HL-60 (cell line): ENCODE measurements around the gene C21orf58.

Source experiments
- DNase-seq, 2 experiments: peaks; one replicate each; pipeline ENCODE4 v3.0.0-alpha.2; 2010 to 2020; ENCODE audit warnings: low read depth in 1 of 2, low spot score in 1 of 2
- H3K27ac ChIP-seq: fragments of 250-450 bp; sonication (Bioruptor Pico); replicated peaks from 2 replicates; pipeline ENCODE4 v1.5.1; 2020; ENCODE audit warnings: mild to moderate bottlenecking, moderate library complexity
- H3K27me3 ChIP-seq: fragments of 250-450 bp; sonication (Bioruptor Pico); 2 replicates; pipeline ENCODE4 v1.5.1; 2021; ENCODE audit warnings: mild to moderate bottlenecking, moderate library complexity; ENCODE audit not compliant: insufficient read depth, poor library complexity, severe bottlenecking
- H3K4me3 ChIP-seq: replicated peaks from 2 replicates; pipeline ENCODE4 v1.5.1; 2011; ENCODE audit warnings: mild to moderate bottlenecking, control low read depth, low read length; ENCODE audit not compliant: insufficient read depth
- GABPA ChIP-seq: IDR thresholded peaks from 2 replicates; pipeline ENCODE4 v1.6.1; 2012; ENCODE audit warnings: low read depth
- POLR2AphosphoS5 ChIP-seq: IDR thresholded peaks from 2 replicates; pipeline ENCODE4 v1.6.1; 2012; ENCODE audit warnings: low read depth
- REST ChIP-seq: IDR thresholded peaks from 2 replicates; pipeline ENCODE4 v1.6.1; 2012; ENCODE audit warnings: low read depth; ENCODE audit not compliant: insufficient replicate concordance
- SPI1 ChIP-seq: IDR thresholded peaks from 2 replicates; pipeline ENCODE4 v1.6.1; 2012; ENCODE audit warnings: low read depth, mild to moderate bottlenecking, borderline replicate concordance
- TF ChIP-seq, protein P1 (sequence below): IDR thresholded peaks from one replicate; pipeline ENCODE4 v1.5.1; 2011; ENCODE audit warnings: low read length, control low read depth, inconsistent platforms; ENCODE audit not compliant: insufficient read depth

C21orf58 gene

GRCh38 chr21:46340998-46341397 lies 17.3 kb upstream of the C21orf58 start:
- Histone ChIP-seq H3K4me3 (no peak overlapping the region), H3K27ac (no peak overlapping the region)
- DNase-seq = no peak

DNA sequence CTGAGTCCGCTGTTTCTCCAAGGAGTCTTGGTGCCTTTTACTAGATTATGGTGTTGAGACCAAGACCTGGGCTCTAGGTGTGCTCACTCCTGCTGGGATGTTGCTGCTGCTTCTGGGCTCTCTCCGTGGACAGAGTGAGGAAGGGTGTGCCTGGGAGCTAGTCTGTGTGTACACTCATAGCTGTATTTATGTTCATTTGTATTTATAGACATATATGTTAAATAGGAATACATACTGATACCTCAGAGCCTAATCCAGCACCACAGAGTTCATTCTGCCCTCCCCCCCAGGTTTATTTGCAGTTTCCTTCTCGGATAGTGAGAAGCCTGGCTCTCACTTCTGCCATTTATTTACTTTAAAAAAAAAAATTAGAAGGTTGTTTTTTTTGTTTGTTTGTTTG lies 12.9 kb upstream of the C21orf58 start:
- Histone ChIP-seq H3K27me3 (no peaks in the 10 kb centered on the region), H3K27ac (no peak overlapping the region), H3K4me3 (no peak overlapping the region)
- no peak for DNase-seq
- no peak for TF ChIP-seq REST
- TF ChIP-seq, protein P1, sequence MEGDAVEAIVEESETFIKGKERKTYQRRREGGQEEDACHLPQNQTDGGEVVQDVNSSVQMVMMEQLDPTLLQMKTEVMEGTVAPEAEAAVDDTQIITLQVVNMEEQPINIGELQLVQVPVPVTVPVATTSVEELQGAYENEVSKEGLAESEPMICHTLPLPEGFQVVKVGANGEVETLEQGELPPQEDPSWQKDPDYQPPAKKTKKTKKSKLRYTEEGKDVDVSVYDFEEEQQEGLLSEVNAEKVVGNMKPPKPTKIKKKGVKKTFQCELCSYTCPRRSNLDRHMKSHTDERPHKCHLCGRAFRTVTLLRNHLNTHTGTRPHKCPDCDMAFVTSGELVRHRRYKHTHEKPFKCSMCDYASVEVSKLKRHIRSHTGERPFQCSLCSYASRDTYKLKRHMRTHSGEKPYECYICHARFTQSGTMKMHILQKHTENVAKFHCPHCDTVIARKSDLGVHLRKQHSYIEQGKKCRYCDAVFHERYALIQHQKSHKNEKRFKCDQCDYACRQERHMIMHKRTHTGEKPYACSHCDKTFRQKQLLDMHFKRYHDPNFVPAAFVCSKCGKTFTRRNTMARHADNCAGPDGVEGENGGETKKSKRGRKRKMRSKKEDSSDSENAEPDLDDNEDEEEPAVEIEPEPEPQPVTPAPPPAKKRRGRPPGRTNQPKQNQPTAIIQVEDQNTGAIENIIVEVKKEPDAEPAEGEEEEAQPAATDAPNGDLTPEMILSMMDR = no peak

More at GRCh38 chr21:46340998-46341397, 17.3 kb upstream of the C21orf58 start:
- TF ChIP-seq GABPA (no peak), SPI1 (no peak), POLR2AphosphoS5 (no peak), REST (no peak)
- TF ChIP-seq, protein P1 = no peak
- H3K27me3 ChIP-seq = no peaks in the 10 kb centered on the region

GRCh38 chr21:46334351-46335140 lies 10.9 kb upstream of the C21orf58 start:
- H3K27me3 ChIP-seq = no peaks in the 10 kb centered on the region
- H3K4me3 ChIP-seq = no peak overlapping the region
- TF ChIP-seq, protein P1 = no peak
- TF ChIP-seq GABPA = no peak
- no peak for TF ChIP-seq SPI1
- no peak for TF ChIP-seq REST
- no peak for TF ChIP-seq POLR2AphosphoS5
- no peak for DNase-seq
- no peak overlapping the region for H3K27ac ChIP-seq
